ENCODE data around the gene ERC2. TPM values are rescaled to one million over a fixed set of nuclear protein-coding genes. Genes with fewer than 3 reads are reported as not detected.

Gene ERC2
- total RNA-seq, 2 experiments from 2014 or later: not detected

GRCh38 chr3:56001537-56001936 is 466.7 kb downstream of the ERC2 start:
- Mint-ChIP-seq H3K9me3 (no peaks in the 10 kb centered on the region), H3K4me1 (ENCODE audit: low read depth) (no peaks in the 10 kb centered on the region), H3K36me3 (no peaks in the 10 kb centered on the region), H3K27ac (no peak overlapping the region), H3K4me3 (no peak overlapping the region), H3K27me3 (no peaks in the 10 kb centered on the region)
- ChIA-PET POLR2A (no interaction called here), CTCF (no interaction called here)
- intact Hi-C loops (cut with micrococcal nuclease): no loop called here
- no peak for DNase-seq

DNA sequence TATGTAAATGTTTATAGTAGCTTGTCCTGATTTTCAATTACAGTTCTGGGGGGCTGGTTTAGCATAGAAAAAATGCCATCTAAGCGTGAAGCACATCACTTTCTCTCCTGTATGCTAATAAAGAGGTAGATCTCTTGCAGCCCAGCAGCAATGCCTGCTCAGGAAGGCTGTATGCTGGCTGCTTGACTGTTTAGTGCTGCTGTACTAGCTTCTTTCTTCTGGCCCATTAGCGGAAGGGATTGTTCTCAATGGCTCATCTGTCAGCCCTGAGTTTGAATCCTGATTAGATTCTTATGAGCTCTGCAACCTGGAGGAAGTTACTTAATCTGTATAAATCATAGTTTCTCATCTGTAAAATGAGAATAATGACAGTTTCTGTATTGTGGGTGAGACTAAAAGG is 478.9 kb downstream of the ERC2 start:
- intact Hi-C loops (cut with micrococcal nuclease): no loop called here
- no peak for DNase-seq
- Mint-ChIP-seq H3K27ac (no peak overlapping the region), H3K9me3 (no peaks in the 10 kb centered on the region), H3K36me3 (no peaks in the 10 kb centered on the region), H3K4me3 (no peak overlapping the region), H3K4me1 (ENCODE audit: low read depth) (no peaks in the 10 kb centered on the region), H3K27me3 (peaks cover 1% of the 10 kb centered on the region)
- POLR2A ChIA-PET: no interaction called here
- CTCF ChIA-PET: no interaction called here

DNA sequence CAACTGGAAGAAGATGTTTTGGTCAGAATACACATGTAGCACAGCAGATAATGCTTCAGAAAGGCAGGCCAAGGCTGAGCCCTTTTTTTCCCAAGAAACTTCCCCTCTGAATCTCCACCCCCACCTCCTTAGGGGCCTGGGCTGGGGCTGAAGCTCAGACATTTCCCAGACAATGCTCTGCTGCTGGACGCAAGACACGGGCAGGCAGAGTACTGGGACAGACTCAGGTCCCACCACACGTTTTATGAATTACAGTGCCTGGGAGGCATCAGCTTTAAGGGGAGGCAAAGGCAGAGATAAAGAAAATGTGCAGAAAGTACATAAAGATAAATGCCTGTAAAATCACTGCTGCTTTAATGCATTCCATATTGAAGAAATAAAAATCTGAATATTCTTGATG is 479.4 kb downstream of the ERC2 start:
- no peak overlapping the region for H3K27ac Mint-ChIP-seq
- no peak for DNase-seq
- H3K9me3 Mint-ChIP-seq: no peaks in the 10 kb centered on the region
- no peak overlapping the region for H3K4me3 Mint-ChIP-seq
- ChIA-PET CTCF (no interaction called here), POLR2A (no interaction called here)
- peaks cover 1% of the 10 kb centered on the region for H3K27me3 Mint-ChIP-seq
- no peaks in the 10 kb centered on the region for H3K36me3 Mint-ChIP-seq
- no peaks in the 10 kb centered on the region for H3K4me1 Mint-ChIP-seq (ENCODE audit: low read depth)
- intact Hi-C loops (cut with micrococcal nuclease): no loop called here

GRCh38 chr3:55984626-55985025 is 483.6 kb downstream of the ERC2 start:
- H3K4me1 Mint-ChIP-seq (ENCODE audit: low read depth): no peaks in the 10 kb centered on the region
- intact Hi-C loops (cut with micrococcal nuclease): no loop called here
- CTCF ChIA-PET: no interaction called here
- POLR2A ChIA-PET: no interaction called here
- no peak for DNase-seq
- no peaks in the 10 kb centered on the region for H3K9me3 Mint-ChIP-seq
- peaks cover 1% of the 10 kb centered on the region for H3K27me3 Mint-ChIP-seq
- no peaks in the 10 kb centered on the region for H3K36me3 Mint-ChIP-seq
- no peak overlapping the region for H3K4me3 Mint-ChIP-seq
- H3K27ac Mint-ChIP-seq: no peak overlapping the region

DNA sequence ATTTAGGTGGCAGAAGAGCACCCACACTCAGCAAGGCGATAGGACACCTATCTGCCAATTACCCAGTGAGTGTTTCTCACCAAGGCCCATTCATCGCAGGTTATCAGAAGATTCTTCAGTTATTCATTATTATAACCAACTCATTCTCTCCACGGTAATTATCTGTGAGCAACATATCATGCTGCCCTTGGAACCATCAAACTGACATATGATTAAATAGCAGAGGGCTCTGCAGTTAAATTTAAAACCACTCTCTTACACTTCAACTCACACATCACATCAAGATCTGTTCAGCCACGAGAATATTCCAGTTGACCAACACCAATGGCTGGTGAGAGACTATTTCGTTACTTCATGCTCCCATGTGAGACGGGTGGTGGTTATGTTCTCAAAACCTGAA is 489.3 kb downstream of the ERC2 start:
- no peak for DNase-seq
- CTCF ChIA-PET: no interaction called here
- Mint-ChIP-seq H3K36me3 (no peaks in the 10 kb centered on the region), H3K27me3 (no peaks in the 10 kb centered on the region), H3K9me3 (no peaks in the 10 kb centered on the region), H3K4me1 (ENCODE audit: low read depth) (no peaks in the 10 kb centered on the region), H3K27ac (no peak overlapping the region), H3K4me3 (no peak overlapping the region)
- POLR2A ChIA-PET: no interaction called here
- intact Hi-C loops (cut with micrococcal nuclease): no loop called here

GRCh38 chr3:55974421-55975165 is 493.7 kb downstream of the ERC2 start:
- CTCF ChIA-PET: no interaction called here
- Mint-ChIP-seq H3K27me3 (no peaks in the 10 kb centered on the region), H3K36me3 (no peaks in the 10 kb centered on the region), H3K9me3 (no peaks in the 10 kb centered on the region), H3K27ac (no peak overlapping the region), H3K4me1 (ENCODE audit: low read depth) (no peaks in the 10 kb centered on the region), H3K4me3 (no peak overlapping the region)
- intact Hi-C loops (cut with micrococcal nuclease): no loop called here
- DNase-seq: no peak
- POLR2A ChIA-PET: no interaction called here

DNA sequence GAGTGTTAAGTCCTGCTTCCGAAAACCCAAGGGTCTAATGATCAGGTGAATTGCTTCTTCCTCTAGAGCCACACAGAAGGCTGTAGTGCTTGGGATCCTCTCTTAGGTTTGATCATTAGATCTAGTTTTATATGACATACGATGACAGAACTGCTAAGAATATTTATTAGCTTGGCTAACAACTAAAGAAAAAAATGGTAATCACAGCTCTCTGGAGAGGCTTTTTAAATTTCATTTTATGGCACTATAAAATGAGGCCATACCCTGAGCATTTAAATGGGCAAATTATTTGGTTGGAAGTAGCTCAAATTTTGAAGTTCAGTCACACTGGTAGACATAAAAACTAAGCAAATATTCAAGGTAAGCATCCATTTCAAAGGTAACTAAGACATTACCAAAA is 498.6 kb downstream of the ERC2 start:
- intact Hi-C loops (cut with micrococcal nuclease): no loop called here
- H3K4me1 Mint-ChIP-seq (ENCODE audit: low read depth): no peaks in the 10 kb centered on the region
- no peak for DNase-seq
- POLR2A ChIA-PET: no interaction called here
- H3K27me3 Mint-ChIP-seq: no peaks in the 10 kb centered on the region
- no peak overlapping the region for H3K4me3 Mint-ChIP-seq
- CTCF ChIA-PET: no interaction called here
- no peak overlapping the region for H3K27ac Mint-ChIP-seq
- no peaks in the 10 kb centered on the region for H3K9me3 Mint-ChIP-seq
- no peaks in the 10 kb centered on the region for H3K36me3 Mint-ChIP-seq

GRCh38 chr3:55968331-55968730 is 499.9 kb downstream of the ERC2 start:
- intact Hi-C loops (cut with micrococcal nuclease): no loop called here
- no peak overlapping the region for H3K27ac Mint-ChIP-seq

GRCh38 chr3:55966566-55966965 is 501.7 kb downstream of the ERC2 start:
- no peak for DNase-seq
- ChIA-PET POLR2A (no interaction called here), CTCF (no interaction called here)
- H3K27me3 Mint-ChIP-seq: no peaks in the 10 kb centered on the region
- no peaks in the 10 kb centered on the region for H3K9me3 Mint-ChIP-seq
- no peak overlapping the region for H3K4me3 Mint-ChIP-seq
- no peaks in the 10 kb centered on the region for H3K4me1 Mint-ChIP-seq (ENCODE audit: low read depth)
- no peak overlapping the region for H3K27ac Mint-ChIP-seq
- H3K36me3 Mint-ChIP-seq: no peaks in the 10 kb centered on the region
- intact Hi-C loops (cut with micrococcal nuclease): no loop called here

More at GRCh38 chr3:55968331-55968730, 499.9 kb downstream of the ERC2 start:
- ChIA-PET POLR2A (no interaction called here), CTCF (no interaction called here)
- Mint-ChIP-seq H3K9me3 (no peaks in the 10 kb centered on the region), H3K4me1 (ENCODE audit: low read depth) (no peaks in the 10 kb centered on the region), H3K27me3 (no peaks in the 10 kb centered on the region), H3K4me3 (no peak overlapping the region), H3K36me3 (no peaks in the 10 kb centered on the region)
- no peak for DNase-seq

GRCh38 chr3:55965776-55966175 is 502.5 kb downstream of the ERC2 start:
- intact Hi-C loops (cut with micrococcal nuclease): no loop called here
- no peak overlapping the region for H3K4me3 Mint-ChIP-seq
- no peaks in the 10 kb centered on the region for H3K9me3 Mint-ChIP-seq
- H3K27ac Mint-ChIP-seq: no peak overlapping the region
- no peaks in the 10 kb centered on the region for H3K27me3 Mint-ChIP-seq
- no peak for DNase-seq
- ChIA-PET CTCF (no interaction called here), POLR2A (no interaction called here)
- no peaks in the 10 kb centered on the region for H3K36me3 Mint-ChIP-seq
- H3K4me1 Mint-ChIP-seq (ENCODE audit: low read depth): no peaks in the 10 kb centered on the region

- Mint-ChIP-seq H3K4me1 (ENCODE audit: low read depth) (no peaks in the 10 kb centered on the region), H3K4me3 (no peak overlapping the region), H3K27me3 (no peaks in the 10 kb centered on the region), H3K36me3 (no peaks in the 10 kb centered on the region), H3K9me3 (no peaks in the 10 kb centered on the region), H3K27ac (no peak overlapping the region)
- intact Hi-C loops (cut with micrococcal nuclease): no loop called here
- ChIA-PET CTCF (no interaction called here), POLR2A (no interaction called here)
- DNase-seq: no peak
Measured at GRCh38 chr3:55964491-55964985, 503.7 kb downstream of the ERC2 start.

GRCh38 chr3:55963601-55964000 is 504.7 kb downstream of the ERC2 start:
- CTCF ChIA-PET: no interaction called here
- Mint-ChIP-seq H3K36me3 (no peaks in the 10 kb centered on the region), H3K4me3 (no peak overlapping the region), H3K4me1 (ENCODE audit: low read depth) (no peaks in the 10 kb centered on the region), H3K27ac (no peak overlapping the region), H3K9me3 (no peaks in the 10 kb centered on the region), H3K27me3 (no peaks in the 10 kb centered on the region)
- POLR2A ChIA-PET: no interaction called here
- no peak for DNase-seq
- intact Hi-C loops (cut with micrococcal nuclease): no loop called here

GRCh38 chr3:55959471-55960080 is 508.7 kb downstream of the ERC2 start:
- CTCF ChIA-PET: no interaction called here
- Mint-ChIP-seq H3K9me3 (no peaks in the 10 kb centered on the region), H3K4me3 (no peak overlapping the region), H3K27ac (no peak overlapping the region), H3K36me3 (no peaks in the 10 kb centered on the region), H3K27me3 (no peaks in the 10 kb centered on the region), H3K4me1 (ENCODE audit: low read depth) (no peaks in the 10 kb centered on the region)
- intact Hi-C loops (cut with micrococcal nuclease): no loop called here
- POLR2A ChIA-PET: no interaction called here
- DNase-seq: no peak
